HCT116 (cell line): ENCODE measurements around the gene ADGRE1. TPM values are rescaled to one million over a fixed set of nuclear protein-coding genes. Genes with fewer than 3 reads are reported as not detected.

Experiments used
- ATAC-seq: fragments of 200-7000 bp; cut with Tn5 transposase; 2 replicates; pipeline ENCODE4 v1.9.1; 2020; ENCODE audit warnings: mild to moderate bottlenecking, moderate library complexity
- BruUV-seq: library from RNA; stranded (reverse); fragments of 400-500 nt; replicated peaks from 2 replicates; lab custom pipeline; 2021; lab: Mats Ljungman, UMichigan
- CTCF ChIA-PET: fragments of 300-600 bp; sonication (Branson Sonifier 250); formaldehyde crosslinking; loops from one replicate; lab custom pipeline; 2021; ENCODE audit warnings: antibody characterized with exemption; lab: Charles Lee
- POLR2A ChIA-PET: fragments of 300-600, 350-600 bp; sonication (Branson Sonifier 250); formaldehyde crosslinking; loops from one replicate; lab custom pipeline; 2021; ENCODE audit warnings: antibody characterized with exemption; lab: Charles Lee
- RAD21 ChIA-PET, 2 experiments: fragments of 300-600 bp; sonication (Branson Sonifier 250); formaldehyde crosslinking; loops; one replicate each; lab custom pipeline; 2023; ENCODE audit warnings: low total read pairs in 2 of 2; ENCODE audit not compliant: uncharacterized antibody in 2 of 2, unreplicated experiment in 2 of 2, low non-redundant PET in 1 of 2; lab: Charles Lee
- DNase-seq: peaks from one replicate; pipeline ENCODE4 v3.0.0-alpha.2; 2010; ENCODE audit warnings: low read depth, low spot score
- H2AFZ ChIP-seq: fragments of 200-600 bp; shearing (Covaris generic), sonication (generic); 2 replicates; pipeline ENCODE4 v1.6.1; 2017; ENCODE audit warnings: low read depth, mixed run types, mixed read lengths, antibody characterized with exemption, low read length; ENCODE audit not compliant: poor library complexity, severe bottlenecking
- H3K27ac ChIP-seq: 2 replicates; pipeline ENCODE4 v1.5.1; 2012; ENCODE audit warnings: low read depth, low read length
- H3K27me3 ChIP-seq: fragments of 200-600 bp; sonication (generic); 2 replicates; pipeline ENCODE4 v1.6.1; 2016; ENCODE audit warnings: mixed run types, low read length, mixed read lengths; ENCODE audit not compliant: insufficient read depth
- H3K36me3 ChIP-seq, 2 experiments: fragments of 200-500 bp in 1 of 2; fragments of 200-600 bp in 1 of 2; sonication (Bioruptor generic) in 1 of 2; sonication (generic) in 1 of 2; 2 replicates each; pipeline versions ENCODE4 v1.5.1 to v1.6.1; 2014 to 2016; ENCODE audit warnings: low read length in 2 of 2, inconsistent platforms in 1 of 2, mixed read lengths in 1 of 2, mixed run types in 1 of 2; ENCODE audit not compliant: insufficient read depth in 2 of 2, control insufficient read depth in 1 of 2
- H3K4me1 ChIP-seq, 2 experiments: fragments of 200-600 bp in 1 of 2; sonication (generic) in 1 of 2; 2 replicates each; pipeline versions ENCODE4 v1.5.1 to v1.6.1; 2012 to 2017; ENCODE audit warnings: low read length in 2 of 2, inconsistent platforms in 1 of 2, mild to moderate bottlenecking in 1 of 2, mixed read lengths in 1 of 2, mixed run types in 1 of 2, moderate library complexity in 1 of 2; ENCODE audit not compliant: insufficient read depth in 2 of 2, control insufficient read depth in 1 of 2
- H3K4me2 ChIP-seq: fragments of 200-600 bp; sonication (generic); 2 replicates; pipeline ENCODE4 v1.6.1; 2017; ENCODE audit warnings: mixed run types, low read length, mixed read lengths
- H3K4me3 ChIP-seq, 2 experiments: fragments of 200-600 bp in 1 of 2; sonication (generic) in 1 of 2; replicated peaks in 1 of 2; 2 replicates each; pipeline ENCODE4 v1.5.1; 2011 to 2016; ENCODE audit warnings: low read length in 2 of 2, control low read depth in 1 of 2, low read depth in 1 of 2, mild to moderate bottlenecking in 1 of 2, mixed read lengths in 1 of 2, mixed run types in 1 of 2
- H3K79me2 ChIP-seq: fragments of 200-600 bp; sonication (generic); 2 replicates; pipeline ENCODE4 v1.6.1; 2017; ENCODE audit warnings: mild to moderate bottlenecking, mixed run types, low read length, moderate library complexity, mixed read lengths; ENCODE audit not compliant: insufficient read depth
- H3K9ac ChIP-seq: fragments of 200-600 bp; sonication (generic); 2 replicates; pipeline ENCODE4 v1.6.1; 2016; ENCODE audit warnings: low read length, mixed read lengths
- H3K9me2 ChIP-seq: fragments of 200-600 bp; sonication (generic), shearing (Covaris generic); 2 replicates; pipeline ENCODE4 v1.6.1; 2017; ENCODE audit warnings: mixed run types, mild to moderate bottlenecking, moderate library complexity; ENCODE audit not compliant: insufficient read depth
- H3K9me3 ChIP-seq, 2 experiments: fragments of 200-500 bp in 1 of 2; fragments of 200-600 bp in 1 of 2; sonication (Bioruptor generic) in 1 of 2; sonication (generic) in 1 of 2; 2 replicates each; pipeline ENCODE4 v1.6.1; 2014 to 2017; ENCODE audit warnings: low read length in 2 of 2, mixed read lengths in 2 of 2, inconsistent platforms in 1 of 2, low read depth in 1 of 2, mild to moderate bottlenecking in 1 of 2, mixed run types in 1 of 2, moderate library complexity in 1 of 2; ENCODE audit not compliant: control insufficient read depth in 1 of 2, insufficient read depth in 1 of 2
- H4K20me1 ChIP-seq: fragments of 200-600 bp; sonication (generic), shearing (Covaris generic); 2 replicates; pipeline ENCODE4 v1.6.1; 2017; ENCODE audit warnings: mixed run types, mild to moderate bottlenecking, moderate library complexity; ENCODE audit not compliant: insufficient read depth
- ATF3 ChIP-seq: IDR thresholded peaks from 2 replicates; pipeline ENCODE4 v1.6.1; 2012
- CEBPB ChIP-seq: IDR thresholded peaks from 2 replicates; pipeline ENCODE4 v1.6.1; 2012; ENCODE audit warnings: low read depth
- CTCF ChIP-seq, 3 experiments: fragments of 200-600 bp in 1 of 3; sonication (generic) in 1 of 3; IDR thresholded peaks in 2 of 3; conservative IDR thresholded peaks in 1 of 3; 2 replicates each; pipeline ENCODE4 v1.5.1; 2012 to 2017; ENCODE audit warnings: low read depth in 2 of 3, low read length in 2 of 3, antibody characterized with exemption in 1 of 3, borderline replicate concordance in 1 of 3, control low read depth in 1 of 3, mild to moderate bottlenecking in 1 of 3, mixed read lengths in 1 of 3, mixed run types in 1 of 3, moderate library complexity in 1 of 3; ENCODE audit not compliant: insufficient read depth in 1 of 3
- EZH2 ChIP-seq: fragments of 200-600 bp; sonication (generic); IDR thresholded peaks from 2 replicates; pipeline ENCODE4 v1.6.1; 2017; ENCODE audit warnings: antibody characterized with exemption, mixed run types
- EZH2phosphoT487 ChIP-seq: fragments of 200-600 bp; IDR thresholded peaks from 2 replicates; pipeline ENCODE4 v1.6.1; 2018; ENCODE audit warnings: antibody characterized with exemption, borderline replicate concordance
- JUND ChIP-seq: IDR thresholded peaks from 2 replicates; pipeline ENCODE4 v1.6.1; 2012
- MAX ChIP-seq: IDR thresholded peaks from 2 replicates; pipeline ENCODE4 v1.6.1; 2012
- POLR2AphosphoS5 ChIP-seq: IDR thresholded peaks from 2 replicates; pipeline ENCODE4 v1.6.1; 2011; ENCODE audit warnings: mild to moderate bottlenecking, low read depth, low read length, moderate library complexity
- REST ChIP-seq: IDR thresholded peaks from 2 replicates; pipeline ENCODE4 v1.6.1; 2012; ENCODE audit warnings: low read depth
- SIN3A ChIP-seq: IDR thresholded peaks from 2 replicates; pipeline ENCODE4 v1.6.1; 2012; ENCODE audit warnings: low read depth
- SP1 ChIP-seq: IDR thresholded peaks from 2 replicates; pipeline ENCODE4 v1.6.1; 2012; ENCODE audit warnings: low read depth
- SRF ChIP-seq: IDR thresholded peaks from 2 replicates; pipeline ENCODE4 v1.6.1; 2012; ENCODE audit warnings: low read depth
- TCF7L2 ChIP-seq: IDR thresholded peaks from 2 replicates; pipeline ENCODE4 v1.7.0; 2011; ENCODE audit warnings: borderline replicate concordance, inconsistent platforms; ENCODE audit not compliant: insufficient read depth, insufficient read length; ENCODE audit errors: extremely low read depth
- ZNF274 ChIP-seq: fragments of 200-500 bp; sonication (Bioruptor generic); IDR thresholded peaks from 2 replicates; pipeline ENCODE4 v1.6.1; 2014; ENCODE audit warnings: mild to moderate bottlenecking, low read depth, low read length, inconsistent platforms
- intact Hi-C: fragments of 100-400 bp; cut with micrococcal nuclease; formaldehyde crosslinking; loops from 2 replicates; pipeline ENCODE4 v1.10.0; 2022
- total RNA-seq: library from RNA; stranded (reverse); gene quantifications from one replicate; pipeline ENCODE4 v1.2.1, GENCODE V29; 2021; ENCODE audit not compliant: unreplicated experiment

ADGRE1 gene
- total RNA-seq, 1 experiment from 2014 or later = not detected

GRCh38 chr19:6848986-6849385 lies 38.4 kb upstream of the ADGRE1 start:
- ATAC-seq (no peak), DNase-seq (no peak)
- H3K9me2 ChIP-seq = no peaks in the 10 kb centered on the region
- H3K4me1 ChIP-seq = no peaks in the 10 kb centered on the region
- no peak for TF ChIP-seq TCF7L2
- TF ChIP-seq JUND = no peak
- TF ChIP-seq ZNF274 = no peak
- TF ChIP-seq CEBPB = no peak
- TF ChIP-seq MAX = no peak
- TF ChIP-seq SRF = no peak
- no peak for TF ChIP-seq ATF3
- no peak overlapping the region for H3K4me3 ChIP-seq
- CTCF ChIA-PET = no interaction called here
- POLR2A ChIA-PET = interaction anchor here (0.9 kb wide), 1 partner anchor 9 kb away, joined by 3 read pairs; no protein-coding TSS in a partner anchor
- 0 out of 4 replicates have a peak, but pooled peaks cover 0 to 6% of the 10 kb centered on the region in 2 experiments for H3K36me3 ChIP-seq
- BruUV-seq = no TSS peak
- no peaks in the 10 kb centered on the region for H4K20me1 ChIP-seq
- no peak overlapping the region for H3K4me2 ChIP-seq
- RAD21 ChIA-PET = no interaction called here
- no peaks in the 10 kb centered on the region for H3K9me3 ChIP-seq
- H3K27ac ChIP-seq = no peak overlapping the region
- no peak overlapping the region for H3K9ac ChIP-seq
- H3K79me2 ChIP-seq = no peaks in the 10 kb centered on the region
- intact Hi-C loops = no loop called here
- H2AFZ ChIP-seq = no peak overlapping the region
- H3K27me3 ChIP-seq = no peaks in the 10 kb centered on the region

- Histone ChIP-seq H4K20me1 (no peaks in the 10 kb centered on the region), H3K4me2 (no peak overlapping the region), H3K27ac (no peak overlapping the region), H3K9me3 (no peaks in the 10 kb centered on the region), H3K79me2 (no peaks in the 10 kb centered on the region), H3K9me2 (no peaks in the 10 kb centered on the region), H3K27me3 (no peaks in the 10 kb centered on the region), H2AFZ (no peak overlapping the region), H3K9ac (no peak overlapping the region), H3K4me3 (no peak overlapping the region), H3K4me1 (no peaks in the 10 kb centered on the region), H3K36me3 (0 out of 4 replicates have a peak, but pooled peaks cover 0 to 6% of the 10 kb centered on the region in 2 experiments)
- DNase-seq (no peak), ATAC-seq (no peak)
- ChIA-PET RAD21 (interaction anchor here in 1 of 2 experiments (0.6 kb wide), 1 partner anchor 14 kb away, joined by 3 read pairs; no protein-coding TSS in a partner anchor), CTCF (no interaction called here), POLR2A (no interaction called here)
- intact Hi-C loops = no loop called here
- no TSS peak for BruUV-seq
- TF ChIP-seq CTCF (IDR thresholded peaks at IDR 0.05 in 2 of 3, conservative IDR thresholded peaks at IDR 0.05 in 1 of 3; ENCODE audit: borderline replicate concordance in 1 of 3, insufficient read depth in 1 of 3, low read depth in 2 of 3, low read length in 2 of 3) (no peak), POLR2AphosphoS5 (no peak), JUND (no peak), SRF (no peak), ATF3 (no peak), TCF7L2 (no peak), ZNF274 (no peak), EZH2 (no peak), SP1 (no peak), REST (no peak), EZH2phosphoT487 (no peak), SIN3A (no peak)
These were observed 37.5 kb upstream of the ADGRE1 start for GRCh38 chr19:6849876-6850275.
